ENCODE measurements around the gene RAPGEF2.

- no peak for TF ChIP-seq CTCF (IDR thresholded peaks at IDR 0.05; ENCODE audit: low read depth, low read length, poor library complexity, severe bottlenecking)
- no peak for TF ChIP-seq EZH2phosphoT487 (IDR thresholded peaks at IDR 0.05; ENCODE audit: borderline replicate concordance, low read length)
These were observed 165.0 kb downstream of the RAPGEF2 start for GRCh38 chr4:159267869-159268285.
